ENCODE results near the gene SYNGR1. TPM values are rescaled to one million over a fixed set of nuclear protein-coding genes. Genes with fewer than 3 reads are reported as not detected.

Gene SYNGR1
- total and polyA plus RNA-seq, 2 donors (not counting 1 experiment from before 2014, with no cell fraction given), result 9.4 to 31.9 TPM

GRCh38 chr22:39341179-39341578 is 8.6 kb upstream of the SYNGR1 start:
- whole genome bisulfite sequencing (ENCODE audit: insufficient coverage), result no CpG with 5 or more reads among the region's 3 CpGs
- no peaks in the 10 kb centered on the region for H3K36me3 ChIP-seq (replicated peaks in 1 of 2; ENCODE audit: control extremely low read depth in 1 of 2, control insufficient read depth in 1 of 2, extremely low read depth in 1 of 2, insufficient read depth in 2 of 2, low read length in 1 of 2)
- intact Hi-C loops (cut with micrococcal nuclease), result no loop called here
- ChIA-PET CTCF (interaction anchor here (2.7 kb wide), 1 partner anchor 11 kb away, joined by 14 read pairs; no protein-coding TSS in a partner anchor), POLR2A (no interaction called here)
- ATAC-seq (ENCODE audit: low read depth) (no peak), DNase-seq (peak; percentile 2)
- no peak for TF ChIP-seq EZH2 (IDR thresholded peaks at IDR 0.05; ENCODE audit: borderline replicate concordance, insufficient read depth, low read depth, low read length, poor library complexity, severe bottlenecking)
- no peak for TF ChIP-seq CTCF (IDR thresholded peaks at IDR 0.05)
- H3K79me2 ChIP-seq (ENCODE audit: control insufficient read depth, insufficient read depth, low read length), result no peaks in the 10 kb centered on the region
- no peak overlapping the region for H3K4me3 ChIP-seq (ENCODE audit: control extremely low read depth in 1 of 5, extremely low read depth in 1 of 5, insufficient read depth in 1 of 5, low read depth in 2 of 5, low read length in 4 of 5)
- Mint-ChIP-seq H3K27me3 (peaks cover 10% of the 10 kb centered on the region), H3K4me3 (no peak overlapping the region), H3K9me3 (ENCODE audit: insufficient read depth) (no peaks in the 10 kb centered on the region), H3K27ac (no peak overlapping the region), H3K4me1 (peaks cover 4% of the 10 kb centered on the region)
- H3K4me2 ChIP-seq (replicated peaks; ENCODE audit: low read depth, low read length, poor library complexity, severe bottlenecking), result no peak overlapping the region
- peaks cover 6 to 7% of the 10 kb centered on the region in 2 donors for H3K4me1 ChIP-seq (ENCODE audit: control insufficient read depth in 2 of 2, insufficient read depth in 2 of 2, low read length in 2 of 2)
- H3K9me3 ChIP-seq (ENCODE audit: control extremely low read depth in 1 of 3, control insufficient read depth in 2 of 3, insufficient read depth in 1 of 3, low read length in 2 of 3), result no peaks in the 10 kb centered on the region
- H3K27me3 ChIP-seq (replicated peaks in 1 of 4; ENCODE audit: control extremely low read depth in 1 of 4, control insufficient read depth in 3 of 4, insufficient read depth in 4 of 4, low read length in 3 of 4), result peaks cover 0 to 10% (median 0%) of the 10 kb centered on the region in 4 experiments
- no peak overlapping the region for H3K27ac ChIP-seq (ENCODE audit: low read length in 2 of 2)
- H2AFZ ChIP-seq (ENCODE audit: insufficient read depth, low read depth, low read length, poor library complexity, severe bottlenecking), result no peak overlapping the region
- no peak overlapping the region for H3K9ac ChIP-seq (ENCODE audit: low read length)
- no peaks in the 10 kb centered on the region for H4K20me1 ChIP-seq (ENCODE audit: control insufficient read depth, insufficient read depth, low read length, poor library complexity, severe bottlenecking)

GRCh38 chr22:39343259-39344045 is 6.3 kb upstream of the SYNGR1 start:
- DNase-seq (peak; percentile 76), ATAC-seq (ENCODE audit: low read depth) (peak; percentile 90)
- Mint-ChIP-seq H3K27ac (no peak overlapping the region), H3K4me1 (peaks cover 4% of the 10 kb centered on the region), H3K9me3 (ENCODE audit: insufficient read depth) (no peaks in the 10 kb centered on the region), H3K4me3 (no peak overlapping the region), H3K27me3 (peaks cover 10% of the 10 kb centered on the region)
- H3K27ac ChIP-seq (ENCODE audit: low read length in 2 of 2), result no peak overlapping the region
- H3K4me1 ChIP-seq (ENCODE audit: control insufficient read depth in 2 of 2, insufficient read depth in 2 of 2, low read length in 2 of 2), result peaks cover 6 to 8% of the 10 kb centered on the region in 2 donors
- H3K79me2 ChIP-seq (ENCODE audit: control insufficient read depth, insufficient read depth, low read length), result no peaks in the 10 kb centered on the region
- intact Hi-C loops (cut with micrococcal nuclease), result loop anchor here (1.0 kb wide), 3 partner anchors 56 to 186 kb away; partner anchors contain the start of gene TAB1
- H3K36me3 ChIP-seq (replicated peaks in 1 of 2; ENCODE audit: control extremely low read depth in 1 of 2, control insufficient read depth in 1 of 2, extremely low read depth in 1 of 2, insufficient read depth in 2 of 2, low read length in 1 of 2), result no peaks in the 10 kb centered on the region
- no peak overlapping the region for H3K9ac ChIP-seq (ENCODE audit: low read length)
- H2AFZ ChIP-seq (ENCODE audit: insufficient read depth, low read depth, low read length, poor library complexity, severe bottlenecking), result no peak overlapping the region
- no peak overlapping the region for H3K4me2 ChIP-seq (replicated peaks; ENCODE audit: low read depth, low read length, poor library complexity, severe bottlenecking)
- ChIA-PET CTCF (interaction anchor here (0.6 to 2.8 kb wide), 41 partner anchors 8 to 1142 kb away, joined by 3 to 29 read pairs (median 5); partner anchors contain the start of genes ATF4, MIEF1, RPL3 and TAB1), POLR2A (interaction anchor here (1.0 to 1.1 kb wide), 2 partner anchors 9 to 24 kb away, joined by 3 to 7 read pairs; partner anchors contain the start of gene RPL3)
- H3K27me3 ChIP-seq (replicated peaks in 1 of 4; ENCODE audit: control extremely low read depth in 1 of 4, control insufficient read depth in 3 of 4, insufficient read depth in 4 of 4, low read length in 3 of 4), result peaks cover 0 to 10% (median 0%) of the 10 kb centered on the region in 4 experiments
- peak; percentile 85 for TF ChIP-seq CTCF (IDR thresholded peaks at IDR 0.05)
- TF ChIP-seq EZH2 (IDR thresholded peaks at IDR 0.05; ENCODE audit: borderline replicate concordance, insufficient read depth, low read depth, low read length, poor library complexity, severe bottlenecking), result no peak
- H3K9me3 ChIP-seq (ENCODE audit: control extremely low read depth in 1 of 3, control insufficient read depth in 2 of 3, insufficient read depth in 1 of 3, low read length in 2 of 3), result no peaks in the 10 kb centered on the region
- no peak overlapping the region for H3K4me3 ChIP-seq (ENCODE audit: control extremely low read depth in 1 of 5, extremely low read depth in 1 of 5, insufficient read depth in 1 of 5, low read depth in 2 of 5, low read length in 4 of 5)
- 2% methylated on average over 7 of the region's 15 CpGs for WGBS (ENCODE audit: insufficient coverage)
- H4K20me1 ChIP-seq (ENCODE audit: control insufficient read depth, insufficient read depth, low read length, poor library complexity, severe bottlenecking), result no peaks in the 10 kb centered on the region

Measured in B cell (primary cell).